ENCODE measurements around the gene CDON.

GRCh38 chr11:126054408-126054807 is 8.3 kb downstream of the CDON start:
- no peak for TF ChIP-seq POLR2A (IDR thresholded peaks at IDR 0.05; ENCODE audit: low read length)
- TF ChIP-seq GATA1 (IDR thresholded peaks at IDR 0.05; ENCODE audit: low read depth, low read length), result no peak
